ENCODE measurements around the gene SRC.

SRC gene

DNA sequence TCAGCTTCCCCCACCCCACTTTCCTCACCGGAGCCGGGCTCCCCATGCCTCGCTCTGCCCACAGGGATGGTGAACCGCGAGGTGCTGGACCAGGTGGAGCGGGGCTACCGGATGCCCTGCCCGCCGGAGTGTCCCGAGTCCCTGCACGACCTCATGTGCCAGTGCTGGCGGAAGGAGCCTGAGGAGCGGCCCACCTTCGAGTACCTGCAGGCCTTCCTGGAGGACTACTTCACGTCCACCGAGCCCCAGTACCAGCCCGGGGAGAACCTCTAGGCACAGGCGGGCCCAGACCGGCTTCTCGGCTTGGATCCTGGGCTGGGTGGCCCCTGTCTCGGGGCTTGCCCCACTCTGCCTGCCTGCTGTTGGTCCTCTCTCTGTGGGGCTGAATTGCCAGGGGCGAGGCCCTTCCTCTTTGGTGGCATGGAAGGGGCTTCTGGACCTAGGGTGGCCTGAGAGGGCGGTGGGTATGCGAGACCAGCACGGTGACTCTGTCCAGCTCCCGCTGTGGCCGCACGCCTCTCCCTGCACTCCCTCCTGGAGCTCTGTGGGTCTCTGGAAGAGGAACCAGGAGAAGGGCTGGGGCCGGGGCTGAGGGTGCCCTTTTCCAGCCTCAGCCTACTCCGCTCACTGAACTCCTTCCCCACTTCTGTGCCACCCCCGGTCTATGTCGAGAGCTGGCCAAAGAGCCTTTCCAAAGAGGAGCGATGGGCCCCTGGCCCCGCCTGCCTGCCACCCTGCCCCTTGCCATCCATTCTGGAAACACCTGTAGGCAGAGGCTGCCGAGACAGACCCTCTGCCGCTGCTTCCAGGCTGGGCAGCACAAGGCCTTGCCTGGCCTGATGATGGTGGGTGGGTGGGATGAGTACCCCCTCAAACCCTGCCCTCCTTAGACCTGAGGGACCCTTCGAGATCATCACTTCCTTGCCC lies 57.4 kb downstream of the SRC start:
- DNase-seq (ENCODE audit: low read depth): no peak
- no peak overlapping the region for H3K4me3 ChIP-seq (ENCODE audit: low read length)
- TF ChIP-seq, protein P1, sequence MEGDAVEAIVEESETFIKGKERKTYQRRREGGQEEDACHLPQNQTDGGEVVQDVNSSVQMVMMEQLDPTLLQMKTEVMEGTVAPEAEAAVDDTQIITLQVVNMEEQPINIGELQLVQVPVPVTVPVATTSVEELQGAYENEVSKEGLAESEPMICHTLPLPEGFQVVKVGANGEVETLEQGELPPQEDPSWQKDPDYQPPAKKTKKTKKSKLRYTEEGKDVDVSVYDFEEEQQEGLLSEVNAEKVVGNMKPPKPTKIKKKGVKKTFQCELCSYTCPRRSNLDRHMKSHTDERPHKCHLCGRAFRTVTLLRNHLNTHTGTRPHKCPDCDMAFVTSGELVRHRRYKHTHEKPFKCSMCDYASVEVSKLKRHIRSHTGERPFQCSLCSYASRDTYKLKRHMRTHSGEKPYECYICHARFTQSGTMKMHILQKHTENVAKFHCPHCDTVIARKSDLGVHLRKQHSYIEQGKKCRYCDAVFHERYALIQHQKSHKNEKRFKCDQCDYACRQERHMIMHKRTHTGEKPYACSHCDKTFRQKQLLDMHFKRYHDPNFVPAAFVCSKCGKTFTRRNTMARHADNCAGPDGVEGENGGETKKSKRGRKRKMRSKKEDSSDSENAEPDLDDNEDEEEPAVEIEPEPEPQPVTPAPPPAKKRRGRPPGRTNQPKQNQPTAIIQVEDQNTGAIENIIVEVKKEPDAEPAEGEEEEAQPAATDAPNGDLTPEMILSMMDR (conservative IDR thresholded peaks at IDR 0.05; ENCODE audit: low read length): no peak

DNA sequence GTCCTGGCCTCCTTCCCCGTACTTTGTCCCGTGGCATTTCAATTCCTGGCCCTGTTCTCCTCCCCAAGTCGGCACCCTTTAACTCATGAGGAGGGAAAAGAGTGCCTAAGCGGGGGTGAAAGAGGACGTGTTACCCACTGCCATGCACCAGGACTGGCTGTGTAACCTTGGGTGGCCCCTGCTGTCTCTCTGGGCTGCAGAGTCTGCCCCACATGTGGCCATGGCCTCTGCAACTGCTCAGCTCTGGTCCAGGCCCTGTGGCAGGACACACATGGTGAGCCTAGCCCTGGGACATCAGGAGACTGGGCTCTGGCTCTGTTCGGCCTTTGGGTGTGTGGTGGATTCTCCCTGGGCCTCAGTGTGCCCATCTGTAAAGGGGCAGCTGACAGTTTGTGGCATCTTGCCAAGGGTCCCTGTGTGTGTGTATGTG lies 58.5 kb downstream of the SRC start:
- TF ChIP-seq, protein P1 (conservative IDR thresholded peaks at IDR 0.05; ENCODE audit: low read length): no peak
- no peak overlapping the region for H3K4me3 ChIP-seq (ENCODE audit: low read length)
- DNase-seq (ENCODE audit: low read depth): no peak

DNA sequence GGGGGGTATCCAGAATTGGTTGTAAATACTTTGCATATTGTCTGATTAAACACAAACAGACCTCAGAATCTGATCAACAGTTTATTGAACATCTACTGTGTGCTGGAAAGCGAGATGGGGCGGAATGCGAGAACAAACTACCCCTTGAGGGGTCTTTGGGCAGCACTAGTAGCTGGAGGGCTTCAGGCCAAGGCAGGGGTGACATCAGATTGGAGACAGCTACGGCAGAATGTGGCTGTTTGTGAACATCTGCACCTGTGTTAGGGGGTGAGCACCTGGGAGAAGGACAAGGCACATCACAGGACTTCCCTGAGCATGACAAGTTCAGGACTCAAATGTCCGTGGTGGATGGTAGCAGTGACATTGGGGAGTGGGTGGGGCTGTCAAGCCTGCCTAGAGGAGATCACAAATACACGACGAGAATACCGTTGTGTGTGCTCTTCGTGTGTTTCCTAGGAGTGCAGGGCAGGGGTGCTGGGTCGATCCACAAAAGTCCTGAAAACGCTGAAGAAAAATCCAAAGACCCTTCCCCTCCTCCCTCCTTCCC lies 59.5 kb downstream of the SRC start:
- no peak for DNase-seq (ENCODE audit: low read depth)
- TF ChIP-seq, protein P1 (conservative IDR thresholded peaks at IDR 0.05; ENCODE audit: low read length): no peak
- no peak overlapping the region for H3K4me3 ChIP-seq (ENCODE audit: low read length)

DNA sequence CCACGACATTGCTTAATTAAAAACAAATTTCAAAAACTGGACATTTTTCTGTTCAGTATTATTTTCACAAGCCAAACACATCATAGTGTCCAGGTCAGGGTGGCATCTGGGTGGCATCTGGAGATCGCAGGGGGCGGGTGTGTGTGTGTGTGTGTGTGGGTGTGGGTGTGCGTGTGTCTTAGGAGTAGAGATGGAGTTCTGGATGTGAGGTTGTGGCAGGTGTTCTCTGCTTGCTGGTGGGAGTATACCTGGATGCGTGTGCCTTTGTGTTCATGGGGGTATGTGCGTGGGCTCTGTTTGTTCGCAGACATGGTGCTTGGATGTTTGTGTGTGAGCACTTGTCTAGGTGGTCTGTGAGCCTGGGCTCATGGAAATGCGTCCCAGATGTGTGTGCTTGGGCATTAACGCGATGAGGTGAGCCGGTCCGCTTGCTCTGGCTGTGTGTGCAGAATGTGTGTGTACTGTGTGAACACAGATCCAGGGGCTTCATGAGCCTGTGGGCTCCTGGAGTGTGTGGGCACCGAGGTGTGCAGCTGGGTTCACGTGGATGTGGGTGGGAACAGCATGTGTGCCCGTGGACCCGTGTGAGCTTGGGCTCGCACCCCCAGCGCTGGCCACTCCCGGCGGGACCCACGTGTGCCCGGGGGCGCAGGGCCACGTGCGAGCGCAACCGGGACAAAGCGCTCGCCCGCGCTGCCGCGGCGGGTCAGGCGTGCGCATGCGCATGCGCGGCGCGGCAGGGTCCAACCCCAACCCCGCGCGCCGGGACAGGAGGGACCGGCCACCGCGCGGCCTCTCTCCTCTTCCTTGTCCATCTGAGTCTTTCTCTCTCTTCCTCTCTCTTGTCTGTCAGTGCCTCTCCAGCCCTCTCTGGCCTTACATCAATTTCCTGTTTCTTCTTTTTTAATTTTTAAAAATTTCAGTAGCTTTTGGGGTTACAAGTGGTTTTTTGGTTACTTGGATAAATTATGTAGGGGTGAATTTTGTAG lies 60.4 kb downstream of the SRC start:
- TF ChIP-seq, protein P1 (conservative IDR thresholded peaks at IDR 0.05; ENCODE audit: low read length): no peak
- peak overlapping the region; percentile 46 for H3K4me3 ChIP-seq (ENCODE audit: low read length)
- no peak for DNase-seq (ENCODE audit: low read depth)

DNA sequence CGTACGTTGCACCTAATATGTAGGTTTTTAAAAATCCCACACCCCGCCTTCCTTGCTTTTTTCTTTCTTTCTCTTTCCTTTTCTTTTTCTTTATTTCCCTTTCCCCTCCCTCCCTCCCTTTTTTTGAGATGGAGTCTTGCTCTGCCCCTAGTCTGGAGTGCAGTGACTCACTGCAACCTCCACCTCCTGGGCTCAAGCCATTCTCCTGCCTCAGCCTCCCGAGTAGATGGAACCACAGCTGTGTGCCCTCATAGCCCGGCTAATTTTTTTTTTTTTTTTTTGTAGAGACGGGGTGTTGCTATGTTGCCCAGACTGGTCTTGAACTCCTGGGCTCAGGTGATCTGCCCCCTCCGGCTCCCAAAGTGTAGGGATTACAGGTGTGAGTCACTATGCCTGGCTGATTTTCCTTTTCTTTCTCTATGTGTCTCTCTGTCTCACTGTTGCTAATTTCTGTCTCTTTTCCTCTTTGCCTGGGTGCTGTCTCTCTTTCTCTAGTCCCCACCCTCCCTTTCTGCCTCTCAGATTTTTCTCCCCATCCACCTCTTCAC lies 61.2 kb downstream of the SRC start:
- peak overlapping the region; percentile 46; the same call in 1 of the 2 replicates for H3K4me3 ChIP-seq (ENCODE audit: low read length)
- DNase-seq (ENCODE audit: low read depth): no peak
- TF ChIP-seq, protein P1 (conservative IDR thresholded peaks at IDR 0.05; ENCODE audit: low read length): no peak

DNA sequence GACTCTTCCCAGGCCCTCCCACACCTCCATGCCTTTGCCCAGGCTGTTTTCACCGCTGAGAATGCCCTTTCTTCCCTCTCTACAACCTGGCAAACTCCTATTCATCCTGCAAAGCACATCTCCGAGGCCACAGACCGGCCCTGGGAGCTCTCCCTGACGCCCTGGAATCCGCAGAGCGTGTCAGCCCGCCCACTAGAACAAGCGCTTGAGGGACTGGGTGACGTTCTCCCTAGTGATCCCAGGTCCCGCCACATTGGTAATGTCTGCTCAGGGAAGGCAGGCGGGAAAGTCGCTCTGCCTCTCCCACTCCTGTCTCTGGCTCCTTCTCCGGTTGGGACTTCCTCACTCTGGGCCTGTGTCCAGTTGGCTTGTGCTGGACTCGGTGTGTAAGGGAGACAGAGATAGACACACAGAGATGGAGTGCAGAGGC lies 61.6 kb downstream of the SRC start:
- H3K4me3 ChIP-seq (ENCODE audit: low read length): no peak overlapping the region
- TF ChIP-seq, protein P1 (conservative IDR thresholded peaks at IDR 0.05; ENCODE audit: low read length): no peak
- DNase-seq (ENCODE audit: low read depth): no peak

All from AG10803 (cell line).